Heart left ventricle (tissue), 16 donors: Measurements from ENCODE around the gene GUCY2C. TPM values are rescaled to one million over a fixed set of nuclear protein-coding genes. Genes with fewer than 3 reads are reported as not detected.
A peak's percentile ranks its signal among the peaks of the same experiment; 100 is the strongest.

Source experiments
- ATAC-seq, 4 donors: fragments of 200-7000 bp; cut with Tn5 transposase; one replicate each; pipeline ENCODE4 v1.9.1; 2020 to 2022; ENCODE audit warnings: moderate library complexity in 4 of 4, mild to moderate bottlenecking in 3 of 4, moderate number of reproducible peaks in 1 of 4
- DNase-seq, 5 donors: peaks; one replicate each; pipeline ENCODE4 v3.0.0-alpha.2; 2020
- H3K27ac ChIP-seq, 12 donors: fragments of 200-600 bp; sonication (generic) in 4 of 12; one replicate each; pipeline versions ENCODE4 v1.5.0 to v1.8.0; 2016 to 2022; ENCODE audit warnings: mild to moderate bottlenecking in 2 of 12
- H3K27me3 ChIP-seq, 9 donors: fragments of 200-600 bp; sonication (generic) in 2 of 9; one replicate each; pipeline versions ENCODE4 v1.5.1 to v1.8.0; 2016 to 2022; ENCODE audit warnings: mild to moderate bottlenecking in 3 of 9
- H3K36me3 ChIP-seq, 9 donors: fragments of 200-600 bp; sonication (generic) in 2 of 9; one replicate each; pipeline versions ENCODE4 v1.5.0 to v1.8.0; 2018 to 2022; ENCODE audit warnings: mild to moderate bottlenecking in 2 of 9
- H3K4me1 ChIP-seq, 12 donors: fragments of 200-600 bp; sonication (generic) in 4 of 12; one replicate each; pipeline versions ENCODE4 v1.5.0 to v1.8.0; 2016 to 2022; ENCODE audit warnings: mild to moderate bottlenecking in 3 of 12
- H3K4me3 ChIP-seq, 12 donors: fragments of 200-600 bp; sonication (generic) in 4 of 12; one replicate each; pipeline versions ENCODE4 v1.5.0 to v1.8.0; 2017 to 2022; ENCODE audit warnings: mild to moderate bottlenecking in 9 of 12, moderate library complexity in 4 of 12
- H3K9me3 ChIP-seq, 12 donors: fragments of 200-600 bp; sonication (generic) in 4 of 12; one replicate each; pipeline versions ENCODE4 v1.5.0 to v1.8.0; 2016 to 2022; ENCODE audit warnings: mild to moderate bottlenecking in 1 of 12
- POLR2A ChIP-seq, 2 donors: fragments of 450-650 bp; IDR thresholded peaks; one replicate each; pipeline ENCODE4 v1.6.1; 2017; ENCODE audit warnings: antibody characterized with exemption in 2 of 2, mild to moderate bottlenecking in 2 of 2, moderate library complexity in 2 of 2
- WGBS, 4 donors: extraction: QIAGEN DNeasy Blood & Tissue Kit in 2 of 4; methylation state at CpG; one replicate each; pipeline versions ENCODE4 v1.1.5 to v1.1.7; 2013 to 2018; 5-methylcytosine and 5-hydroxymethylcytosine counted together
- intact Hi-C, 10 donors: fragments of 100-400 bp; cut with DNase I; formaldehyde crosslinking; loops; one replicate each; pipeline versions ENCODE4 v1.11.1 to v1.14.2; 2022
- polyA plus RNA-seq, 2 donors: library from polyadenylated mRNA; stranded (reverse); fragments of 200-250 nt; gene quantifications; one replicate each; pipeline ENCODE4 v1.2.3, GENCODE V29; 2013
- total RNA-seq, 9 donors: library from RNA; depleted of rRNA in 2 of 9; stranded (reverse); fragments of >200 nt in 2 of 9; fragmentation: NEBNext Ultra II Directional in 3 of 9; extraction: Animal tissue kit (Norgen Biotek cat#: 25700) in 3 of 9; gene quantifications; one replicate each; pipeline versions ENCODE4 v1.1.0 to v1.2.4, GENCODE V29; 2016 to 2023
- TF ChIP-seq, protein P1 (sequence below), 12 donors: fragments of 200-600 bp; sonication (generic) in 4 of 12; IDR thresholded peaks; one replicate each; pipeline versions ENCODE4 v1.5.0 to v1.8.0; 2018 to 2022; ENCODE audit warnings: antibody characterized with exemption in 12 of 12, mild to moderate bottlenecking in 5 of 12
- donor health status: ischemic (EF 13 %, LVEDD 7.1; RV severe dilation, severe dysfunction).
- donor health status: healthy with polysubstance abuse.
- donor health status: DM: no; HTN: yes; CAD: no.
- donor health status: DM: no; HTN: no; CAD: no.
- donor health status: ischemic (EF 25% LVEDD 6.9; RV normal size, moderate dysfunction).
- donor health status: ischemic (EF 25% LVEDD 5.7; RV mildly dilated, moderate dysfunction).
- donor health status: healthy.
- donor health status: DM: yes; HTN: yes; CAD: no.
- donor health status: ischemic (EF 35%, LVEDD 5.7; RV mildly dilated, moderate dysfunction).
- donor health status: nonischemic (EF 11% LVEDD 7.7; RV severe dilation, severe dysfunction).
- donor health status: DM: yes; HTN: yes; CAD: no.
- donor health status: PGD.
- donor health status: ischemic (EF 29% LVEDD 5.4; RV normal size, mild dysfunction).
- donor health status: nonischemic (EF 23%, LVEDD 6.1; RV moderate dilation, normal function).

GUCY2C gene
- total and polyA plus RNA-seq, 11 donors: 0.03 to 0.15 TPM; not detected in 9

DNA sequence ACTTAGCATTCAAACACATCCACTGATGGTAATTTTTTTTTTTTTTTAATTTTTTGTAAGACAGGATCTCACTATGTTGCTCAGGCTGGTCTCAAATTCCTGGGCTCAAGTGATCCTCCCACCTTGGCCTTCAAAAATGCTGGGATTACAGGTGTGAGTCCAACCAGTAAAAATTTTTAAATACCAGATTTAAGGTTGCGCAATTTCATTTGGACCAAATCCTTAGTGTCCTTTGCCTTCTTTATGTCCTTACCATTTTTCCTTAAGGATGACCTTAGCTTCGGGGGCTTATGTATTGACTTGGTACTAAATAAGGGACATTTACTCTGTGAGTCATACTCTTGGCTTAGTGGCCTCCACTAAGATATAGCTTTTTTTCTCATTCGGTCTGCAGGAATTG lies 124.6 kb downstream of the GUCY2C start:
- H3K4me1 ChIP-seq: peaks cover 0 to 30% (median 3%) of the 10 kb centered on the region in 12 donors
- DNase-seq: no peak
- no peaks in the 10 kb centered on the region for H3K9me3 ChIP-seq
- 77 to 92% (median 85%) methylated on average over 3 of the region's 3 CpGs for WGBS, 4 donors
- no peaks in the 10 kb centered on the region for H3K27me3 ChIP-seq
- ATAC-seq: no peak
- H3K36me3 ChIP-seq: no peaks in the 10 kb centered on the region
- intact Hi-C loops: loop anchor here in 3 of 10 donors (5.0 kb wide), 2 partner anchors 41 to 46 kb away; no protein-coding TSS in a partner anchor
- no peak overlapping the region for H3K4me3 ChIP-seq
- H3K27ac ChIP-seq: no peak overlapping the region
- TF ChIP-seq POLR2A (IDR thresholded peaks at IDR 0.05): no peak
- TF ChIP-seq, protein P1, sequence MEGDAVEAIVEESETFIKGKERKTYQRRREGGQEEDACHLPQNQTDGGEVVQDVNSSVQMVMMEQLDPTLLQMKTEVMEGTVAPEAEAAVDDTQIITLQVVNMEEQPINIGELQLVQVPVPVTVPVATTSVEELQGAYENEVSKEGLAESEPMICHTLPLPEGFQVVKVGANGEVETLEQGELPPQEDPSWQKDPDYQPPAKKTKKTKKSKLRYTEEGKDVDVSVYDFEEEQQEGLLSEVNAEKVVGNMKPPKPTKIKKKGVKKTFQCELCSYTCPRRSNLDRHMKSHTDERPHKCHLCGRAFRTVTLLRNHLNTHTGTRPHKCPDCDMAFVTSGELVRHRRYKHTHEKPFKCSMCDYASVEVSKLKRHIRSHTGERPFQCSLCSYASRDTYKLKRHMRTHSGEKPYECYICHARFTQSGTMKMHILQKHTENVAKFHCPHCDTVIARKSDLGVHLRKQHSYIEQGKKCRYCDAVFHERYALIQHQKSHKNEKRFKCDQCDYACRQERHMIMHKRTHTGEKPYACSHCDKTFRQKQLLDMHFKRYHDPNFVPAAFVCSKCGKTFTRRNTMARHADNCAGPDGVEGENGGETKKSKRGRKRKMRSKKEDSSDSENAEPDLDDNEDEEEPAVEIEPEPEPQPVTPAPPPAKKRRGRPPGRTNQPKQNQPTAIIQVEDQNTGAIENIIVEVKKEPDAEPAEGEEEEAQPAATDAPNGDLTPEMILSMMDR (IDR thresholded peaks at IDR 0.05): no peak

DNA sequence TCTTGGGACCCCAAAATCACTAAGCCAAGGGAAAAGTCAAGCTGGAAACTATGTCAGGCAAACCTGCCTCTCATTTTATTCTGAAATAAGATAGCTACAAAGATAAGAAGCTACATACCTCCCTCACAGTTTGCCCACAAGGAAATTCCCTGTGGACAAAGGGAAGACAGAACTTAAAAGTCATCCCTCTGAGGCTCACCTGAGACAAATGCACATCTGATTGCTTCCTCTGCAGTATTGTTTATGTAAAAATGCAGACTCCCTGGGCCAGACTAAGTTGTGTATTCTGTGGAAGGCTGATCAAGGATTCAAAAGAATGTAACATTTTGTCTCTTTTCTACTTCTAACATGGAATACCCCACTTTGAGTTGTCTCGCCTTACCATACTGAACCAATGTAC lies 126.2 kb downstream of the GUCY2C start:
- no peaks in the 10 kb centered on the region for H3K27me3 ChIP-seq
- H3K27ac ChIP-seq: no peak overlapping the region
- no peak for ATAC-seq
- no peak for TF ChIP-seq POLR2A (IDR thresholded peaks at IDR 0.05)
- TF ChIP-seq, protein P1 (IDR thresholded peaks at IDR 0.05): no peak
- H3K4me3 ChIP-seq: no peak overlapping the region
- no peaks in the 10 kb centered on the region for H3K36me3 ChIP-seq
- H3K9me3 ChIP-seq: no peaks in the 10 kb centered on the region
- H3K4me1 ChIP-seq: peaks cover 0 to 40% (median 3%) of the 10 kb centered on the region in 12 donors
- DNase-seq: no peak
- WGBS, 4 donors: 92 to 100% (median 98%) methylated on average over 1 of the region's 1 CpG
- intact Hi-C loops: loop anchor here in 3 of 10 donors (5.0 kb wide), 2 partner anchors 42 to 47 kb away; no protein-coding TSS in a partner anchor

DNA sequence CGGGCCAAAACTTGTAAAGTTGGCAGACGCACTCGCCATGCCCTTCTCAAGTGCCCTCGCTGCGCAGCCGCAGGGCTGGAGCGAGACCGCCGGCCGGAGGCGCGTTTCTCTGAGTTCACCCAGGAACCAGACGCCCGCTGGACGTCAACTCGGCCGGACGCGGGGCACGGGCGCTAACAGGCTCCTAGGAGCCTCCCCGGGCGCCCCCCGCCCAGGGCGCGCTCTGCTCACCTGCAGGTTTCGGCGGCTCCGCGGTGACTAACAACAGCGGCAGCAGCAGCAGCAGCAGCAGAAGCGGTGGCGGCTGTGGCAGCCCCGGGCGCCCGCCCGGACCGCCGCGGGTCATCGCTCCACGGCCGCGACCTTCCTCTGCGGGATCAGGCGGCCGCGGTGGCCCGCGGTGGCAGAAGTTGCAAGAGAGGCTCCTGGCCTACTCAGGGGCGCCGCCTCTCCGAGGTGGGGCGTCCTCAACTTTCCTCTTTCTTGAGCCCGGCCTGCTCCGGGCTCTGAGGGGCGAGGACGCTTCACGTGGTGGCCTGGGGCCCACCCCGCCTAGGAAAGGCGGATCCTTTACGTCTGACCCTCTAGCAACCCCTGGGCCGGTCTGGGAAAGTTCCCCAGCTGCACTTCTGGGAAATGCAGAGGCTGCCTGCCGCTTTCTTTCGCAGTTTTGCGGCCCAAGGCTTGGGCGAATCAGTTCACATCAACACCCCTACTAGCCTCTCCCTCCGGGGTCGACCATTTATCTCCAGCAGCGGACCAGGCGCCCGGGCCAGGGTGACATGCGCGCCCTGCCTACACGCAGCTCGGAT lies 128.8 kb downstream of the GUCY2C start, which contains the start of gene PLBD1:
Gene PLBD1 (minus strand): TSS at position 533 of the 812 bp plus-strand sequence. CDS start 187 bp downstream, at position 346.
- intact Hi-C loops: loop anchor here in 5 of 10 donors (5.0 to 10.0 kb wide), 5 partner anchors 45 to 313 kb away; partner anchors contain the start of gene ATF7IP (in 1 of the 5)
- Histone ChIP-seq H3K4me1 (peaks cover 0 to 33% (median 3%) of the 10 kb centered on the region in 12 donors), H3K36me3 (no peaks in the 10 kb centered on the region), H3K4me3 (peak within 1 kb of the TSS; percentile 45 to 79 (median 68)), H3K27ac (peak within 1 kb of the TSS; percentile 67 to 97 (median 92)), H3K9me3 (no peaks in the 10 kb centered on the region), H3K27me3 (no peaks in the 10 kb centered on the region)
- peak in 1 of 2 donors; percentile 78 for TF ChIP-seq POLR2A (IDR thresholded peaks at IDR 0.05)
- TF ChIP-seq, protein P1 (IDR thresholded peaks at IDR 0.05): peak in 1 of 12 donors; percentile 11
- peak; percentile 81 to 95 (median 92) for ATAC-seq
- 2 to 7% (median 4%) methylated on average over 22 to 76 of the region's 76 CpGs for WGBS, 4 donors
- peak; percentile 77 to 91 (median 88) for DNase-seq

DNA sequence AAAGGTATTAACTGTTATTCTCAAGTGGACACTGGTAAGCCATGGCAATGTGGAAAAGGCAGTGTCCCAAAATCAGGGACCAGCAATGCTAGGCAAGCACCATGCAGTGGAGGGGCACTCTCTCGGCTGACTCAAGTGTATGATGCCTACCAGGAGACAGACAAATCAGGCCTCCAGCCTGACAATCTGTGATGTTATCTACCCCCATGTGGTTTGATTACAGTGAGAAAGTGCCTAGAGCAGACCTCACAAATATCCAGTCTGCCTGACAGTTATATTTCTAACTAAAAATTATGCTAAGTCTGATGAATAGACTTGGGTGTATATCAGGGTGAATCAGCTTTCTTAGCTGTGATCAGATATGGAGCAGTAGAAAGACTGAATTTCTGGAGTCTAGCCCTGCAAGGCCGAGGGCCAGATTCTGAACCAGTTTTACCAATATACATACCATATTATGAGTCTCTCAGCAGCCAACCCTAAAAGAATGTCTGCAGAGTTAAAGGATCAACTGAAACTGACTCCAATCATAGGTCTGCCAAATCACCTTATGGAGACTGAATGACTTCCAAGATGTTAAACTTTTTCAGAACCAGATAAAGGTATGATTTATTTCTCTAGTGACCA lies 132.0 kb downstream of the GUCY2C start:
- intact Hi-C loops: loop anchor here in 3 of 10 donors (10.0 kb wide), 3 partner anchors 180 to 310 kb away; partner anchors contain the start of gene ATF7IP (in 1 of the 3)
- no peak for DNase-seq
- Histone ChIP-seq H3K27me3 (no peaks in the 10 kb centered on the region), H3K4me3 (no peak overlapping the region), H3K36me3 (no peaks in the 10 kb centered on the region), H3K27ac (no peak overlapping the region), H3K4me1 (peaks cover 0 to 48% (median 10%) of the 10 kb centered on the region in 12 donors), H3K9me3 (no peaks in the 10 kb centered on the region)
- ATAC-seq: no peak
- WGBS, 4 donors: 73 to 88% (median 84%) methylated on average over 2 of the region's 2 CpGs
- TF ChIP-seq, protein P1 (IDR thresholded peaks at IDR 0.05): no peak
- no peak for TF ChIP-seq POLR2A (IDR thresholded peaks at IDR 0.05)
